ENCODE data around the gene ZFP36L2.

The ZFP36L2 gene

DNA sequence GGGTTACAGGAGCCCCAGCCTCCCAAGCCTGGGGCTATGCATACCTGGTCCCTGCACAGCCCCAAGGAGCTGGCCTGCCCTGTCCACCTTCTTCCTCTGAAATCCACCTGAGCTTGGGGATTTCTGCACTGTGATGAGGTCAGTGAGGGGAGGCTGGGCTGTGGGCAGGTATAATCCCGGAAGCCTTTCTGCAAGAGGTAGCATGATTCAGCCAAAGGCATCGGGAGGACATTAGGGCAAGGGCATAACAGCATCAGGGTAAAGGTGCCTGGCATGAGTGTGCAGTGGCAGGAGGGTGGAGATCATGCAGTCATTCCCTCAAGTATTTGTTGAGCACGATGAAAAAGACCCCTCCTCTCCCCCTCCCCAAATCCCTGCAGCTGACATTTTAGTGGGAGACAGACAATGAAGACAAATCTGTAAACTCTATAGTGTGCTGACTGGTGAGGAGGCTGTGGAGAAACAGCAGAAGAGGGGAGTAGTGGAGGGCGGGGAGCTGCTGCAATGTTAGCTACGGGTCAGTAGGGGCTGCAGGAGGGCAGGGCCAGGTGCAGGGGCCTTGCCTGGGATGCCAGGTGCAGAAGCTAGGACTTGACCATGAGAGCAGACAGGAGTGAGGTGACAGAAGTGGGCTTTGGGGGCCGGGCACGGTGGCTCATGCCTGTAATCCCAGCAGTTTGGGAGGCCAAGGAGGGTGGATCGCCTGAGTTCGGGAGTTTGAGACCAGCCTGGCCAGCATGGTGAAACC lies 18.7 kb downstream of the ZFP36L2 start:
- no peaks in the 10 kb centered on the region for H3K36me3 ChIP-seq (replicated peaks)
- H3K4me3 ChIP-seq (ENCODE audit: low read depth, low read length), result no peak overlapping the region
- H3K27me3 ChIP-seq (replicated peaks), result no peaks in the 10 kb centered on the region
- H3K27ac ChIP-seq, result no peak overlapping the region
- in situ Hi-C loops (cut with HindIII; ENCODE audit: low pct_ligation_motif_present, low sequenced_read_pairs), result no loop called here
- no peak for DNase-seq
- TF ChIP-seq, protein P1, sequence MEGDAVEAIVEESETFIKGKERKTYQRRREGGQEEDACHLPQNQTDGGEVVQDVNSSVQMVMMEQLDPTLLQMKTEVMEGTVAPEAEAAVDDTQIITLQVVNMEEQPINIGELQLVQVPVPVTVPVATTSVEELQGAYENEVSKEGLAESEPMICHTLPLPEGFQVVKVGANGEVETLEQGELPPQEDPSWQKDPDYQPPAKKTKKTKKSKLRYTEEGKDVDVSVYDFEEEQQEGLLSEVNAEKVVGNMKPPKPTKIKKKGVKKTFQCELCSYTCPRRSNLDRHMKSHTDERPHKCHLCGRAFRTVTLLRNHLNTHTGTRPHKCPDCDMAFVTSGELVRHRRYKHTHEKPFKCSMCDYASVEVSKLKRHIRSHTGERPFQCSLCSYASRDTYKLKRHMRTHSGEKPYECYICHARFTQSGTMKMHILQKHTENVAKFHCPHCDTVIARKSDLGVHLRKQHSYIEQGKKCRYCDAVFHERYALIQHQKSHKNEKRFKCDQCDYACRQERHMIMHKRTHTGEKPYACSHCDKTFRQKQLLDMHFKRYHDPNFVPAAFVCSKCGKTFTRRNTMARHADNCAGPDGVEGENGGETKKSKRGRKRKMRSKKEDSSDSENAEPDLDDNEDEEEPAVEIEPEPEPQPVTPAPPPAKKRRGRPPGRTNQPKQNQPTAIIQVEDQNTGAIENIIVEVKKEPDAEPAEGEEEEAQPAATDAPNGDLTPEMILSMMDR (IDR thresholded peaks at IDR 0.05; ENCODE audit: low read depth, low read length, missing control alignments), result no peak

DNA sequence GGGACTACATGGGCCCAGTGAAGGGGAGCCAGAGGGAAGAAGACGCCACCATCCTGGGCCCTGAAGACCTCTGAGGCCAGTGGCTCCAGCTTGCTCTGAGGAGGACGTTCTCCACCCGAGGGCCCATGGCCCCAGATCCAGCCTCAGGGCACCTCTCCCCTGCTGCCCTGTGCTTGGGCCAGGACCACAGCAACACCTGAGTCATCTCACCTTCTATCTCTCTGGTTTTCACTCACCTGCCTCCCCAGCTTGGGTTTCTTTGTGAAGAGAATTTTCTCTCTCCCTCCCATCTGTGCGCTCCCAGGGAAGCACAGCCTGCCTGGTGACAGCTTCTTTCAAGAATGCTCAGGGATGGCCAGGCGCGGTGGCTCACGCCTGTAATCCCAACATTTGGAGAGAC lies 19.8 kb downstream of the ZFP36L2 start:
- no peak for DNase-seq
- H3K36me3 ChIP-seq (replicated peaks), result no peaks in the 10 kb centered on the region
- no peaks in the 10 kb centered on the region for H3K27me3 ChIP-seq (replicated peaks)
- H3K27ac ChIP-seq, result no peak overlapping the region
- no peak overlapping the region for H3K4me3 ChIP-seq (ENCODE audit: low read depth, low read length)
- in situ Hi-C loops (cut with HindIII; ENCODE audit: low pct_ligation_motif_present, low sequenced_read_pairs), result no loop called here
- TF ChIP-seq, protein P1 (IDR thresholded peaks at IDR 0.05; ENCODE audit: low read depth, low read length, missing control alignments), result no peak

DNA sequence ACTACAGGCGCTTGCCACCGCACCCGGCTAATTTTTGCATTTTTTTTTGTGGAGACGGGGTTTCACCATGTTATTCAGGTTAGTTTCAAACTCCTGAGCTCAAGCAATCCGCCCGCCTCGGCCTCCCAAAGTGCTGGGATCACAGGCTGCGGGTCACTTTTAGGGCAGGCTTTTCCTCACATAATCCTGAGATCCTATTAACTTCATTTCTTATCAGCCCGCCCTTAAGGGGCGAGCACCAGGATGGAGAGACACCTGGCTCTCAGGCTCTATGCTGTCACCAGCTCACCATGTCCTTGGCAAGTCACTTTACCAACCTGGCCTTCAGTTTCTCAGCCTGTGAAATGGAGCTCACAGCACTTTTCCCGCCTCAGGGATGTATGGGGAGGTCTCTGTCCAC lies 23.0 kb downstream of the ZFP36L2 start:
- H3K4me3 ChIP-seq (ENCODE audit: low read depth, low read length), result no peak overlapping the region
- H3K27me3 ChIP-seq (replicated peaks), result no peaks in the 10 kb centered on the region
- no peak for DNase-seq
- in situ Hi-C loops (cut with HindIII; ENCODE audit: low pct_ligation_motif_present, low sequenced_read_pairs), result no loop called here
- no peaks in the 10 kb centered on the region for H3K36me3 ChIP-seq (replicated peaks)
- H3K27ac ChIP-seq, result no peak overlapping the region
- TF ChIP-seq, protein P1 (IDR thresholded peaks at IDR 0.05; ENCODE audit: low read depth, low read length, missing control alignments), result no peak

DNA sequence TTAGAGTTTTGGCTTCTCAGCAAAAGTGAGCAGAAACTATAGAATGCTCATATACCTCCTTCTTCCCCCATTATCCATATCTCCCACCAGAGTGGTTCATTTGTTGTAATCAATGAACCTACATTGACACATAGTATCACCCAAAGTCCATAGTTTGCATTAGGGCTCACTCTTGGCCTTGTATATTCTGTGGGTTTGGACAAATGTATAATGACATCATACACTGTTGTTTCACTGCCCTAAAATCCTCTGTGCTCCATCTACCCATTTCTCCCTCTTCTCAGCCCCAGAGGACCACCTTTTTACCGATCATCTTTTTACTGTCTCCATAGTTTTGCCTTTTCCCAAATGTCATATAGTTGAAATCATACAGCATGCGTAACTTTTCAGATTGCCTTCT lies 24.1 kb downstream of the ZFP36L2 start:
- in situ Hi-C loops (cut with HindIII; ENCODE audit: low pct_ligation_motif_present, low sequenced_read_pairs), result no loop called here
- DNase-seq, result no peak

DNA sequence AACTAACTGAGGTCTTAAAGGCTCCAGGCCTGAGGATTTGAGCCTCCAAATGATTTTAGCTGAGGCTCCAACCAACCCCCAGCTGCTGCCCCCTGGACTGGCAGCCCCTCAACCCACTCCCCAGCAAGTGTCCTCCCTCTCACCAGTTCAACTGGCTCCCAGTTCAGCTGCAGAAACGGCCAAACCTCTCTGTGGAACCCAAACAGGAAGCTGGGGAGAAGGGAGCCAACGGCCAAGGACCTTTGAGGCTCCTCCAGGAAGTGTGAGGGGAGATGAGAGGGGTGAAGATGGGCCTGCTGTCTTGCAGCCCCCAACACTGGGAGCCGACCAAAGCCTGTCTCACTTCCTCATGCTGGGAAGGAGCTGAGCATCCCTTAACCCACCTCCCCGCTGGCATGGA lies 24.9 kb downstream of the ZFP36L2 start:
- no peak overlapping the region for H3K4me3 ChIP-seq (ENCODE audit: low read depth, low read length)
- DNase-seq, result no peak
- TF ChIP-seq, protein P1 (IDR thresholded peaks at IDR 0.05; ENCODE audit: low read depth, low read length, missing control alignments), result no peak
- no peaks in the 10 kb centered on the region for H3K36me3 ChIP-seq (replicated peaks)
- no peak overlapping the region for H3K27ac ChIP-seq
- in situ Hi-C loops (cut with HindIII; ENCODE audit: low pct_ligation_motif_present, low sequenced_read_pairs), result no loop called here
- no peaks in the 10 kb centered on the region for H3K27me3 ChIP-seq (replicated peaks)

More for the DNA sequence above, 24.1 kb downstream of the ZFP36L2 start:
- TF ChIP-seq, protein P1 (IDR thresholded peaks at IDR 0.05; ENCODE audit: low read depth, low read length, missing control alignments), result no peak
- no peak overlapping the region for H3K27ac ChIP-seq
- H3K4me3 ChIP-seq (ENCODE audit: low read depth, low read length), result no peak overlapping the region
- H3K36me3 ChIP-seq (replicated peaks), result no peaks in the 10 kb centered on the region
- H3K27me3 ChIP-seq (replicated peaks), result no peaks in the 10 kb centered on the region

DNA sequence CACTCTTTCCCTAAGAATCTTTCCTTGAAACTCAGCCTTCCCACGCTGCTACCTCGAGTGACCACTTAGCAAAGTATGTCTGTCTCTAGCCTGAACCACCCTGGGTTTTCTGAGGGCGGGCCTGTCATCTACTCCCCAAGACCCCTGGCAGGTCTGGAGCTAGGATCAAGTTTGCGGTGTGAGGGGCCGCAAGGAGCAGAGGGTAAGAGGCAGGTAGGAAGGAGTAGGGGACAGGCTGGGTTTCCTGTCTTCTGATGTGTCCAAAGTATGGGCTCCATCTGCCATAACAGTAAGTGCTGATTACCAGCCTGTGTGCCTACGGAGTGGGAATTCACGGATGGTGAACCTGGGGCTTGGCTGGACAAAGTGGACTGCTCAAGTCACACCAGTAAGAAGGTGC lies 25.4 kb downstream of the ZFP36L2 start:
- DNase-seq, result no peak
- in situ Hi-C loops (cut with HindIII; ENCODE audit: low pct_ligation_motif_present, low sequenced_read_pairs), result no loop called here
- TF ChIP-seq, protein P1 (IDR thresholded peaks at IDR 0.05; ENCODE audit: low read depth, low read length, missing control alignments), result no peak
- Histone ChIP-seq H3K27ac (no peak overlapping the region), H3K4me3 (ENCODE audit: low read depth, low read length) (no peak overlapping the region), H3K36me3 (replicated peaks) (no peaks in the 10 kb centered on the region), H3K27me3 (replicated peaks) (no peaks in the 10 kb centered on the region)
